Regular cardiac myocyte (primary cell): ENCODE data around the gene SPANXD. TPM values are rescaled to one million over a fixed set of nuclear protein-coding genes. Genes with fewer than 3 reads are reported as not detected.

Source experiments
- total RNA-seq: library from RNA; depleted of rRNA; stranded (reverse); fragments of >200 nt; gene quantifications from 2 replicates; pipeline ENCODE4 v1.2.3, GENCODE V29; 2014

SPANXD gene, protein sequence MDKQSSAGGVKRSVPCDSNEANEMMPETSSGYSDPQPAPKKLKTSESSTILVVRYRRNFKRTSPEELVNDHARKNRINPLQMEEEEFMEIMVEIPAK
- not detected in 2 replicates for total RNA-seq

DNA sequence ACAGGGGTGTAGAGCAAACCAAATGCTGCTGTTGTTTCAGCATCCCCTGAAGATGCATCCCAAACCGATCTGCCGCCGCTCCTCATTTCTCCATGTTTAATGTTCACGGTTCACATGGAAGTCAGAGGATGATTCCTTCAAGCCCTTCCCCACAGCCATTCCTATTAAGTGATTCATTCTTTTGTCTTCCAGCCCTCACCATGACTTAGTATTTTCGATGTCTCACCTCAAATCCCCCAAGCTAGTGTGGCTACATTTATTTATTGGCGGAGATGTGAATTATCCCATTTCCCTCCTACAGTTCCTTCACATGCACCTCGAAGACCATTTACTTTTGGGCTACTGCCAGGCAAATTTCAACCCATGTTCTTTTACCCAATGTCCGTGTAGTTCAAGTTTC lies at the start of gene SPANXD:
TSS of gene SPANXD (minus strand) at position 101 of the 400 bp plus-strand sequence. CDS start 334 bp downstream, outside the sequence.

Other genes with a start within 250 kb of the SPANXD start
- gene SPANXA1, start 114.0 kb downstream of the SPANXD start, total RNA-seq: not detected in 2 replicates
- not detected in 2 replicates for gene SPANXA2, start 109.0 kb downstream of the SPANXD start, total RNA-seq
- gene MAGEC3, start 139.6 kb upstream of the SPANXD start, total RNA-seq: not detected in 2 replicates
- not detected in 2 replicates for gene MAGEC1, start 205.2 kb upstream of the SPANXD start, total RNA-seq